H9 (cell line): Measurements from ENCODE around the gene FBN1. TPM values are rescaled to one million over a fixed set of nuclear protein-coding genes. Genes with fewer than 3 reads are reported as not detected.

ENCODE experiments used
- DNase-seq: peaks from one replicate; pipeline ENCODE4 v3.0.0-alpha.2; 2017
- H2AFZ ChIP-seq: one replicate; pipeline ENCODE4 v1.6.1; 2013; ENCODE audit warnings: mild to moderate bottlenecking, low read length, control low read depth, moderate library complexity
- H2AK5ac ChIP-seq: 2 replicates; pipeline ENCODE4 v1.6.1; 2013; ENCODE audit warnings: low read length, control low read depth, mixed read lengths; ENCODE audit not compliant: insufficient read length
- H2BK120ac ChIP-seq: one replicate; pipeline ENCODE4 v1.6.1; 2013; ENCODE audit warnings: low read depth, mild to moderate bottlenecking, low read length, control low read depth, inconsistent platforms; ENCODE audit not compliant: poor library complexity, severe bottlenecking
- H2BK12ac ChIP-seq: 2 replicates; pipeline ENCODE4 v1.6.1; 2013; ENCODE audit warnings: low read length, control low read depth, mixed read lengths, low read depth; ENCODE audit not compliant: insufficient read length
- H2BK15ac ChIP-seq: 2 replicates; pipeline ENCODE4 v1.6.1; 2013; ENCODE audit warnings: low read depth, low read length, control low read depth
- H2BK20ac ChIP-seq: one replicate; pipeline ENCODE4 v1.6.1; 2013; ENCODE audit warnings: low read depth, mild to moderate bottlenecking, low read length, control low read depth, inconsistent platforms; ENCODE audit not compliant: poor library complexity, severe bottlenecking
- H2BK5ac ChIP-seq: 2 replicates; pipeline ENCODE4 v1.6.1; 2013; ENCODE audit warnings: low read length, control low read depth, mixed read lengths; ENCODE audit not compliant: insufficient read length
- H3K14ac ChIP-seq: 2 replicates; pipeline ENCODE4 v1.6.1; 2013; ENCODE audit warnings: low read length, control low read depth; ENCODE audit not compliant: insufficient read depth
- H3K18ac ChIP-seq: 2 replicates; pipeline ENCODE4 v1.6.1; 2013; ENCODE audit warnings: low read depth, mild to moderate bottlenecking, mixed read lengths, low read length, control low read depth; ENCODE audit not compliant: insufficient read length
- H3K23ac ChIP-seq: 2 replicates; pipeline ENCODE4 v1.6.1; 2013; ENCODE audit warnings: low read length, control low read depth, mixed read lengths, low read depth; ENCODE audit not compliant: insufficient read length
- H3K23me2 ChIP-seq: 2 replicates; pipeline ENCODE4 v1.6.1; 2013; ENCODE audit warnings: low read depth, mild to moderate bottlenecking, mixed read lengths, low read length, control low read depth; ENCODE audit not compliant: insufficient read length, poor library complexity, severe bottlenecking
- H3K27ac ChIP-seq: 2 replicates; pipeline ENCODE4 v1.5.1; 2013; ENCODE audit warnings: low read length, control low read depth, mixed read lengths, low read depth; ENCODE audit not compliant: insufficient read length
- H3K27me3 ChIP-seq: 2 replicates; pipeline ENCODE4 v1.6.1; 2013; ENCODE audit warnings: low read length, control low read depth, inconsistent platforms; ENCODE audit not compliant: insufficient read depth
- H3K4ac ChIP-seq: 2 replicates; pipeline ENCODE4 v1.6.1; 2013; ENCODE audit warnings: low read depth, mild to moderate bottlenecking, control low read depth, inconsistent platforms, low read length, moderate library complexity
- H3K4me1 ChIP-seq: 2 replicates; pipeline ENCODE4 v1.6.1; 2013; ENCODE audit warnings: low read length, control low read depth, inconsistent platforms; ENCODE audit not compliant: insufficient read depth
- H3K4me2 ChIP-seq: 2 replicates; pipeline ENCODE4 v1.6.1; 2013; ENCODE audit warnings: low read length, control low read depth, mixed read lengths; ENCODE audit not compliant: insufficient read length, insufficient read depth
- H3K56ac ChIP-seq: 2 replicates; pipeline ENCODE4 v1.6.1; 2013; ENCODE audit warnings: low read depth, mild to moderate bottlenecking, mixed read lengths, low read length, control low read depth; ENCODE audit not compliant: insufficient read length
- H3K79me1 ChIP-seq: 2 replicates; pipeline ENCODE4 v1.6.1; 2013; ENCODE audit warnings: low read depth, mild to moderate bottlenecking, moderate library complexity, low read length, control low read depth, inconsistent platforms; ENCODE audit not compliant: insufficient read depth, poor library complexity, severe bottlenecking
- H3K79me2 ChIP-seq: 2 replicates; pipeline ENCODE4 v1.6.1; 2013; ENCODE audit warnings: low read length, control low read depth, inconsistent platforms; ENCODE audit not compliant: insufficient read depth
- H3K9ac ChIP-seq: 2 replicates; pipeline ENCODE4 v1.6.1; 2013; ENCODE audit warnings: low read length, control low read depth, mixed read lengths; ENCODE audit not compliant: insufficient read length; ENCODE audit errors: extremely low read depth
- H3K9me3 ChIP-seq: one replicate; pipeline ENCODE4 v1.6.1; 2013; ENCODE audit warnings: low read depth, low read length, inconsistent platforms; ENCODE audit not compliant: control insufficient read depth
- H3T11ph ChIP-seq: one replicate; pipeline ENCODE4 v1.6.1; 2013; ENCODE audit warnings: mild to moderate bottlenecking, low read length, control low read depth, inconsistent platforms
- H4K20me1 ChIP-seq: one replicate; pipeline ENCODE4 v1.6.1; 2013; ENCODE audit not compliant: control insufficient read depth, insufficient read length, insufficient read depth
- H4K5ac ChIP-seq: 2 replicates; pipeline ENCODE4 v1.6.1; 2013; ENCODE audit warnings: low read depth, mild to moderate bottlenecking, mixed read lengths, low read length, control low read depth; ENCODE audit not compliant: insufficient read length
- H4K8ac ChIP-seq: replicated peaks from 2 replicates; pipeline ENCODE4 v1.6.1; 2013; ENCODE audit warnings: low read length, control low read depth, mixed read lengths, low read depth; ENCODE audit not compliant: insufficient read length
- H4K91ac ChIP-seq: 2 replicates; pipeline ENCODE4 v1.6.1; 2013; ENCODE audit warnings: low read depth, mild to moderate bottlenecking, moderate library complexity, mixed read lengths, low read length, control low read depth; ENCODE audit not compliant: insufficient read length
- H3K27ac Mint-ChIP-seq, 3 experiments: 2 replicates in 2 of 3; 3 replicates in 1 of 3; pipeline ENCODE4 v1.8.0; 2020 to 2021; ENCODE audit warnings: mixed read lengths in 3 of 3, mild to moderate bottlenecking in 1 of 3, moderate library complexity in 1 of 3
- H3K27me3 Mint-ChIP-seq: 2 replicates; pipeline ENCODE4 v1.8.0; 2021; ENCODE audit warnings: low read depth, mild to moderate bottlenecking, moderate library complexity, mixed read lengths
- H3K36me3 Mint-ChIP-seq, 3 experiments: 2 replicates in 2 of 3; 3 replicates in 1 of 3; pipeline ENCODE4 v1.8.0; 2020 to 2021; ENCODE audit warnings: low read depth in 3 of 3, mixed read lengths in 3 of 3; ENCODE audit not compliant: insufficient read depth in 1 of 3
- H3K4me1 Mint-ChIP-seq, 2 experiments: 2 replicates each; pipeline ENCODE4 v1.8.0; 2020; ENCODE audit warnings: mixed read lengths in 2 of 2
- H3K4me3 Mint-ChIP-seq, 2 experiments: 2 replicates in 1 of 2; 3 replicates in 1 of 2; pipeline ENCODE4 v1.8.0; 2020 to 2021; ENCODE audit warnings: mild to moderate bottlenecking in 2 of 2, mixed read lengths in 2 of 2, moderate library complexity in 1 of 2
- H3K9me3 Mint-ChIP-seq, 2 experiments: 2 replicates in 1 of 2; 3 replicates in 1 of 2; pipeline ENCODE4 v1.8.0; 2020; ENCODE audit warnings: mild to moderate bottlenecking in 2 of 2, mixed read lengths in 2 of 2, moderate library complexity in 1 of 2
- WGBS: extraction: QIAGEN DNeasy Blood & Tissue Kit; methylation state at CpG from one replicate; pipeline ENCODE4 v1.1.7; 2013; ENCODE audit warnings: missing lambda C conversion rate, low lambda C conversion rate, mixed read lengths; ENCODE audit not compliant: insufficient read length; ENCODE audit errors: extremely low coverage; 5-methylcytosine and 5-hydroxymethylcytosine counted together
- total RNA-seq: library from RNA; stranded (reverse); gene quantifications from 2 replicates; pipeline ENCODE4 v1.2.1, GENCODE V29; 2021
- TF ChIP-seq, protein P1 (sequence below): fragments of 200-600 bp; sonication (generic); conservative IDR thresholded peaks from 3 replicates; pipeline ENCODE4 v1.8.0; 2021; ENCODE audit warnings: antibody characterized with exemption, mild to moderate bottlenecking

The FBN1 gene
- total RNA-seq, 1 experiment from 2014 or later = 3.6 TPM

GRCh38 chr15:48667701-48668100, 22.2 kb upstream of the FBN1 start:
- H3K27ac ChIP-seq = no peak overlapping the region
- H2BK12ac ChIP-seq = no peak overlapping the region
- no peaks in the 10 kb centered on the region for H3K23me2 ChIP-seq
- H2AK5ac ChIP-seq = no peak overlapping the region
- WGBS = no CpG with 5 or more reads among the region's 1 CpG
- Mint-ChIP-seq H3K4me1 (no peaks in the 10 kb centered on the region), H3K9me3 (no peaks in the 10 kb centered on the region), H3K36me3 (no peaks in the 10 kb centered on the region; a peak in 1 of 7 replicates), H3K4me3 (no peak overlapping the region), H3K27ac (no peak overlapping the region; a peak in 1 of 7 replicates), H3K27me3 (no peaks in the 10 kb centered on the region; the same call in 1 of the 2 replicates)
- no peak overlapping the region for H3K14ac ChIP-seq
- no peak overlapping the region for H2BK15ac ChIP-seq
- DNase-seq = no peak
- no peak overlapping the region for H2BK20ac ChIP-seq
- no peak overlapping the region for H2AFZ ChIP-seq
- TF ChIP-seq, protein P1, sequence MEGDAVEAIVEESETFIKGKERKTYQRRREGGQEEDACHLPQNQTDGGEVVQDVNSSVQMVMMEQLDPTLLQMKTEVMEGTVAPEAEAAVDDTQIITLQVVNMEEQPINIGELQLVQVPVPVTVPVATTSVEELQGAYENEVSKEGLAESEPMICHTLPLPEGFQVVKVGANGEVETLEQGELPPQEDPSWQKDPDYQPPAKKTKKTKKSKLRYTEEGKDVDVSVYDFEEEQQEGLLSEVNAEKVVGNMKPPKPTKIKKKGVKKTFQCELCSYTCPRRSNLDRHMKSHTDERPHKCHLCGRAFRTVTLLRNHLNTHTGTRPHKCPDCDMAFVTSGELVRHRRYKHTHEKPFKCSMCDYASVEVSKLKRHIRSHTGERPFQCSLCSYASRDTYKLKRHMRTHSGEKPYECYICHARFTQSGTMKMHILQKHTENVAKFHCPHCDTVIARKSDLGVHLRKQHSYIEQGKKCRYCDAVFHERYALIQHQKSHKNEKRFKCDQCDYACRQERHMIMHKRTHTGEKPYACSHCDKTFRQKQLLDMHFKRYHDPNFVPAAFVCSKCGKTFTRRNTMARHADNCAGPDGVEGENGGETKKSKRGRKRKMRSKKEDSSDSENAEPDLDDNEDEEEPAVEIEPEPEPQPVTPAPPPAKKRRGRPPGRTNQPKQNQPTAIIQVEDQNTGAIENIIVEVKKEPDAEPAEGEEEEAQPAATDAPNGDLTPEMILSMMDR = no peak
- no peak overlapping the region for H2BK5ac ChIP-seq
- H3K4ac ChIP-seq = no peak overlapping the region
- no peaks in the 10 kb centered on the region for H3K9me3 ChIP-seq
- H4K20me1 ChIP-seq = no peaks in the 10 kb centered on the region
- H2BK120ac ChIP-seq = no peak overlapping the region
- no peak overlapping the region for H4K5ac ChIP-seq
- no peak overlapping the region for H4K91ac ChIP-seq
- H3K4me2 ChIP-seq = no peak overlapping the region
- H3K79me1 ChIP-seq = no peaks in the 10 kb centered on the region
- H3K4me1 ChIP-seq = no peaks in the 10 kb centered on the region
- no peak overlapping the region for H3K23ac ChIP-seq
- no peak overlapping the region for H3K56ac ChIP-seq
- H3K79me2 ChIP-seq = no peaks in the 10 kb centered on the region
- no peak overlapping the region for H4K8ac ChIP-seq
- no peak overlapping the region for H3K9ac ChIP-seq
- H3K27me3 ChIP-seq = no peaks in the 10 kb centered on the region; the same call in 1 of the 2 replicates
- no peak overlapping the region for H3K18ac ChIP-seq
- H3T11ph ChIP-seq = no peak overlapping the region
